Measurements from ENCODE around the gene DAPK1.
"Not testable (repeated sequence)": the region's sequence is repeated elsewhere in the genome, so short reads cannot be mapped to it uniquely, and the experiment has no call there.

DAPK1 gene

GRCh38 chr9:87722393-87723088 lies 224.9 kb downstream of the DAPK1 start:
- in situ Hi-C loops (cut with HindIII; ENCODE audit: low sequenced_read_pairs), result no loop called here

GRCh38 chr9:87725356-87725899 lies 227.8 kb downstream of the DAPK1 start:
- in situ Hi-C loops (cut with HindIII; ENCODE audit: low sequenced_read_pairs), result no loop called here

GRCh38 chr9:87725900-87726709 lies 228.4 kb downstream of the DAPK1 start, which contains the start of gene CTSL:
TSS of gene CTSL (plus strand) at chr9:87726119. CDS start at chr9:87727604, 1,485 bp downstream.
- in situ Hi-C loops (cut with HindIII; ENCODE audit: low sequenced_read_pairs), result no loop called here

GRCh38 chr9:87729246-87729645 lies 231.6 kb downstream of the DAPK1 start:
- in situ Hi-C loops (cut with HindIII; ENCODE audit: low sequenced_read_pairs), result no loop called here

GRCh38 chr9:87731321-87731720 lies 233.7 kb downstream of the DAPK1 start:
- in situ Hi-C loops (cut with HindIII; ENCODE audit: low sequenced_read_pairs), result no loop called here

GRCh38 chr9:87732344-87732743 lies 234.7 kb downstream of the DAPK1 start:
- in situ Hi-C loops (cut with HindIII; ENCODE audit: low sequenced_read_pairs), result no loop called here

GRCh38 chr9:87732756-87733155 lies 235.1 kb downstream of the DAPK1 start:
- in situ Hi-C loops (cut with HindIII; ENCODE audit: low sequenced_read_pairs), result no loop called here

- in situ Hi-C loops (cut with HindIII; ENCODE audit: low sequenced_read_pairs), result no loop called here
Measured at GRCh38 chr9:87733273-87734052, 235.8 kb downstream of the DAPK1 start.

- in situ Hi-C loops (cut with HindIII; ENCODE audit: low sequenced_read_pairs), result no loop called here
Measured at GRCh38 chr9:87734106-87734505, 236.4 kb downstream of the DAPK1 start.

GRCh38 chr9:87739546-87739945 lies 241.9 kb downstream of the DAPK1 start:
- in situ Hi-C loops (cut with HindIII; ENCODE audit: low sequenced_read_pairs), result no loop called here

- in situ Hi-C loops (cut with HindIII; ENCODE audit: low sequenced_read_pairs), result no loop called here
Measured at GRCh38 chr9:87740209-87740608, 242.5 kb downstream of the DAPK1 start.

- in situ Hi-C loops (cut with HindIII; ENCODE audit: low sequenced_read_pairs), result no loop called here
Measured at GRCh38 chr9:87741326-87741725, 243.7 kb downstream of the DAPK1 start.

GRCh38 chr9:87741891-87742290 lies 244.2 kb downstream of the DAPK1 start:
- in situ Hi-C loops (cut with HindIII; ENCODE audit: low sequenced_read_pairs), result no loop called here

GRCh38 chr9:87742813-87743428 lies 245.3 kb downstream of the DAPK1 start:
- in situ Hi-C loops (cut with HindIII; ENCODE audit: low sequenced_read_pairs), result no loop called here

GRCh38 chr9:87744247-87744646 lies 246.6 kb downstream of the DAPK1 start:
- in situ Hi-C loops (cut with HindIII; ENCODE audit: low sequenced_read_pairs), result not testable (repeated sequence)

- in situ Hi-C loops (cut with HindIII; ENCODE audit: low sequenced_read_pairs), result no loop called here
Measured at GRCh38 chr9:87746186-87746585, 248.5 kb downstream of the DAPK1 start.

- in situ Hi-C loops (cut with HindIII; ENCODE audit: low sequenced_read_pairs), result no loop called here
Measured at GRCh38 chr9:87748881-87749280, 251.2 kb downstream of the DAPK1 start.

- in situ Hi-C loops (cut with HindIII; ENCODE audit: low sequenced_read_pairs), result no loop called here
Measured at GRCh38 chr9:87749335-87750035, 251.8 kb downstream of the DAPK1 start.

- in situ Hi-C loops (cut with HindIII; ENCODE audit: low sequenced_read_pairs), result no loop called here
Measured at GRCh38 chr9:87750726-87751125, 253.1 kb downstream of the DAPK1 start.

GRCh38 chr9:87751423-87751822 lies 253.8 kb downstream of the DAPK1 start:
- in situ Hi-C loops (cut with HindIII; ENCODE audit: low sequenced_read_pairs), result no loop called here

Measured in endothelial cell of hepatic sinusoid (primary cell).